GM18498 (cell line): ENCODE results near the gene SH2D3A.
"Not testable (repeated sequence)": the region's sequence is repeated elsewhere in the genome, so short reads cannot be mapped to it uniquely, and the experiment has no call there.

ENCODE experiments used
- ATAC-seq: cut with Tn5 transposase; IDR thresholded peaks from one replicate; pipeline ENCODE4 v1.9.1; 2021; ENCODE audit warnings: mild to moderate bottlenecking, moderate library complexity; ENCODE audit not compliant: unreplicated experiment

SH2D3A gene

GRCh38 chr19:6790194-6791128 lies 23.2 kb upstream of the SH2D3A start:
- ATAC-seq: no peak

DNA sequence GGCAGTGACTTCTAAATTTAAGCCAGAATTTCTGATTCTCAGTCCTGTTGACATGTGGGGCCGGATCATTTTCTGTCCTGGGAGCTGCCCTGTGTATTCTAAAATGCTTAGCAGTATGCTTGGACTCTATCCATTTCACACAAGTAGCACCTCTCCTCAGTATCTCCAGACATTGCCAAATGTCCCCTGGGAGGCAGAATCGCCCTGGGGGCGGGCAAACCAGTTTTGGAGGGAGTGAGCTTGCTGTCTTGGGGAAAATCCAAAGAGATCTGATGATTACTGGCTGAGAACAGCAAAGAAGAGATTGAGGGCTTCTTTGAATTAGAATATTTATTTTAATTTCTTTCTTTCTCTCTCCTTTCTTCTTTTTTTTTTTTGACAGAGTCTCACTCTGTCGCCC lies 21.7 kb upstream of the SH2D3A start:
- ATAC-seq: no peak

GRCh38 chr19:6787393-6787792 lies 20.2 kb upstream of the SH2D3A start:
- ATAC-seq: no peak

GRCh38 chr19:6779206-6779605 lies 12.0 kb upstream of the SH2D3A start:
- ATAC-seq: no peak

DNA sequence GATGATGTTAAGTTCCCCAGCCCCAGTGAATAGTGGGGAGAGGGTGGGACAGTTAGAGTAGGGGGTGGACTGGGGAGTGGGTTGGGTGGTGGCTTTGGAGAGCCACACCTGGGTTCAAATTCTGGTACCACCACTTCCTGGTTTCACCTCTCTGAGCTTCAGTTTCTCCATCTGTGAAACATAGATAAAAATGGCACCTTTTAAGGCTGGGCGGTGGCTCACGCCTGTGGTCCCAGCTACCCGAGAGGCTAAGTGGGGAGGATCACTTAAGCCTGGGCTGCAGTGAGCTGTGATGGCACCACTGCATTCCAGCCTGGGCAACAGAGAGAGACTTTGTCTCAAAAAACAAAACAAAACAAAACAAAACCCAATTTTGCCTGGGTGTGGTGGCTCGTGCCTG lies 11.2 kb upstream of the SH2D3A start:
- no peak for ATAC-seq

GRCh38 chr19:6777434-6777833 lies 10.2 kb upstream of the SH2D3A start:
- no peak for ATAC-seq

GRCh38 chr19:6776999-6777398 lies 9.8 kb upstream of the SH2D3A start:
- ATAC-seq: no peak

DNA sequence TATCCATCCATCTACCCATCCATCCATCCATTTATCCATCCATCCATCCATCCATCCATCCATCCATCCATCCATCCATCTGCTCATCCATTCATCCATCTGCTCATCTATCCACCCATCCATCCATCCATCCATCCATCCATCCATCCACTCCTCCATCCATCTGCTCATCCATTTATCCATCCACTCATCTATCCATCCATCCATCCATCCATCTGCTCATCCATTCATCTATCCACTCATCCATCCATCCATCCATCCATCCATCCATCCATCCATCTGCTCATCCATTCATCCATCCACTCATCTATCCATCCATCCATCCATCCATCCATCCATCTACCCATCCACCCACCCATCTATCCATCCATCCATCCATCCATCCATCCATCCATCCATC lies 8.8 kb upstream of the SH2D3A start:
- not testable (repeated sequence) for ATAC-seq

DNA sequence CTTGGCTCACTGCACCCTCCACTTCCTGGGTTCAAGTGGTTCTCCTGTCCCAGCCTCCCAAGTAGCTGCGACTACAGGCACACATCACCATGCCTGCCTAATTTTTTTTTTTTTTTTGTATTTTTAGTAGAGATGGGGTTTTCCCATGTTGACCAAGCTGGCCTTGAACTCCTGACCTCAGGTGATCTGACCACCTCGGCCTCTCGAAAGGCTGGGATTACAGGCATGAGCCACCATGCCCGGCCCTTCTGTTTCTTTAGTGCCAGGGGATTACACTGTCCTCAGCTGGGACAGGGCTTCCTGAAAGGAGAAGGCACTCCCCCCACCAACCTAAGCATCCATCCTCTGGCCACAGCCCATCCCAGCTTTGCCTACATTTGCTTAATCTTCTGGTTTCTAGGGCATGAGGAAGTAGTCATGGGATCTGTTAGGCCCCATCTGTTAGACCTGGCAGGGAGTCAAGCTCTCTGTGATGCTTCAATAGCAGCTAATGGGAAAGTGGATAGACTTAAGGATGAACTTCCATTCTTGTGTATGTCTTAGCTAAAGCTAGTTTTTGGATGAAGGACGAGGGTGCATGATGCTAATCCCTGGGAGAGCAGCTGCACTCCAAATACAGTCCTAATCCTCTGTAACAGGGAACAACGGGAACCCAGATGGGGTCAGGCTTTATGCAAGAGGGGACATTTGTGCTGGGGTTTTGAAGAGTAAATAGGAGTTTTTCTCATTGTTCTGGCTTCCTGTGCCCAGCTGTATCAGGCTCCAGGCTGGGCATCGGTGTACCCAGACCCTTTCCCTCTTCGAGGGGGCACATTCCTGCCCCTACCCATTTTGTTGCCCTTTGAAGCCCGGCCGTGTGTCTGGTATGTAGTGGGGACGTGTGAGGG lies 7.8 kb upstream of the SH2D3A start:
- ATAC-seq: no peak

- ATAC-seq: peak; percentile 31
Observed at GRCh38 chr19:6773323-6773931, 6.2 kb upstream of the SH2D3A start.

DNA sequence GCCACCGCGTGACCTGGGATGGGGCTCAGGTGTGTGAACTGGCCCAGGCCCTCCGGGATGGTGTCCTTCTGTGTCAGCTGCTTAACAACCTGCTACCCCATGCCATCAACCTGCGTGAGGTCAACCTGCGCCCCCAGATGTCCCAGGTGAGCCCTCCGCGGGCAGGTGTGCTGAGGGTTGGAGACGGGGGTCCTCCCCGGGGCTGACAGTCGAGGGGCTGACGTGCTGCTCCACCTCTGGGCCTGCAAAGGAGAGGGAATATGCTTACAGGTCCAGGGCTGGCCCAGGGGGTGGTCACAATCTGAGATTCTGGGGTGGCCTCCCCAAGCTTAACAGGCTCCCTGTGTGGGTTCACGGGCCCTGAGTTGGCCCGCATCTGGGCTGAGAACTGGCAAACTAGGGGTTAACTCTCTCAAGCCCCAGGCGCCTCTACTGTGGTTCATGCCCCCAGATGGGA lies 5.7 kb upstream of the SH2D3A start:
- ATAC-seq: peak; percentile 12

DNA sequence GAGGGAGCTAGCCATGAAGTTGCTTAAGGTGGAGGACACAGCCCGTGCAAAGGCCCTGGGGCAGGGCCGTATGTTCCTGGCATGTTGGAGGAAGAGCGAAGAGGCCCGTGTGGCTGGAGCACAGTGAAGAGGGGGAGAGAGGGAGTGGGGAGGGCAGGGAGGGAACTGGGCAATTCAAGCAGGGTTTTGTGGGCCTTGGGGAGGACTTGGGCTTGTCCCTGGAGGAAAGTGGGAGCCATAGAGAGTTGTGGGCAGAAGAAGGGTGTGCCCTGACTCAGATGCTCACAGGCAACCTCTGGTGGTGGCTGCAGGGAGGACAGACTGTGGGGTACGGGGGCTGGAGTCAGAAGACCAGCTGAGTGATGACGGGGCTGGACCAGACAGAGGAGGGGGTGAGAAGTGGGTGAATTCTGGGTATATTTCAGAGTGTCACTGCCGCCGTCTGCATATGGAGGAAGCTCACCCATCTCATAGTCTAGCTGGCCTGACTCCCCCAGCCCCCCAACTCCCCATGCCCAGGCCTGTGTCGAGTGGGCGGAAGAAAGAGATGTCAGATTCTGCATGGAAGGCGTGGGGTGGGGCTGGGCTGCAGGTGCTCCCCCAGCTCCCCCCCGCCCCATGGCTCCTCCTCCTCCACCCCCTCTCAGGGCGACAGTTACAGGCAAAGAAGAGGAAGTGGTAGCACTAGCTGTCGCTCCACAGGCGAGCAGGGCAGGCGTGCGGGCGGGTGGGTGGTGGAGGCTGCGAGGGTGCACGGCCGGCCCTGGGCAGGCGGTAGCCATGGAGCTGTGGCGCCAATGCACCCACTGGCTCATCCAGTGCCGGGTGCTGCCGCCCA lies 5.0 kb upstream of the SH2D3A start, which contains the start of gene VAV1:
Gene VAV1 (plus strand): TSS at position 681 of the 838 bp plus-strand sequence. CDS start 100 bp downstream, at position 781.
- ATAC-seq: peak; percentile 47

DNA sequence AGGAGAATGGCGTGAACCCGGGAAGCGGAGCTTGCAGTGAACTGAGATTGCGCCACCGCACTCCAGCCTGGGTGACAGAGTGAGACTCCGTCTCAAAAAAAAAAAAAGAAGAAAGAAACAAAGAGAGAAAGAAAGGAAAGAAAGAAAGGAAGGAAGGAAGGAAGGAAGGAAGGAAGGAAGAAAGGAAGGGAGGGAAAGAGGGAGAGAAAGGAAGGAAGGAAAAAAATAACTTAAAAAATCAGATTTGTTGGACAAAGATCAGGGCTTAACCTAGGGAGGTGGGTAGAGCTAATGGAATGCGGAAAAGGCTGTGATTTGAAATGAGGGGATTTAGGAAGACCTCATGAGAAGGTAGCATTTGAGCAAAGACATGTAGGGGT lies 4.4 kb upstream of the SH2D3A start:
- not testable (repeated sequence) for ATAC-seq

DNA sequence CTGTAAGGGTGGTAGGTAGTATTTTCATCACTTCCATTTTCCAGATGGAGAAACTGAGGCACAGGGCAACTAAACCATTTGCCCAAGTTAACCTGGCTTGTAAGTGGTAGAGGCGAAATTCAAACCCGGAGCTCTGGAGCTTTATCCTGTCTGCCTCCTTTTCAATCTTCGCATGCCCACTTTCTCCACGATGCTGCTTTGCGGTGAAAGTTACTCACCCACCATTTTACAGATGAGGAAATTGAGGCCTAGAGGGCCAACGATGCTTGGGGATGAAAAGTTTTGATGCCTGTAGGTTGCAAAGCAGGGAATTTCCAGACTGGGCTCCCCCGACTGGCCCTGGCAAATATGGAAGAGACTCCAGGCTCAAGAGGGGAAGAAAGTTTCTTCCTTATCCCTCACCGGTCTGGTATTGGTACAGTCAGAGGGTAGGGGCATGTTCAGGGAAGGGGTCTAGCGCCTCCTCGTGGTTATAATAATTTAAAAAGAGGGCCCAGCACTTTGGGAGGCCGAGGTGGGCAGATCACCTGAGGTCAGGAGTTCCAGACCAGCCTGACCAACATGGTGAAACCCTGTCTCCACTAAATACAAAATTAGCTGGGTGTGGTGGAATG lies 1.9 kb upstream of the SH2D3A start:
- ATAC-seq: no peak

GRCh38 chr19:6768236-6768785 lies 1.1 kb upstream of the SH2D3A start:
- no peak for ATAC-seq

DNA sequence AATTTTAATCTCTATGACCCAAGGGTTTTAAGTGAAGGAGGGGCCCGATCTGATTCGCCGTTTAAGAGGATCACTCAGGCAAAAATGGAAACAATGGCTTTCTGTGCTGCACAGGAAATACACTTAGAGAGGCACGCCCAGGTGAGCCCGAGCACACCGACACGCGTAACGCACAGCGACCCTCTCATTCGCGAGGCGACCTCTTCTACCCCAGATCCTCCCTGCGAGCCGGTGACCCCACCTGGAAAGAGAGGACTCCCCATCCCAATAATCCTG lies 216 bp downstream of the SH2D3A start:
- peak; percentile 24 for ATAC-seq

- no peak for ATAC-seq
Observed at GRCh38 chr19:6766357-6767080, 716 bp downstream of the SH2D3A start.

DNA sequence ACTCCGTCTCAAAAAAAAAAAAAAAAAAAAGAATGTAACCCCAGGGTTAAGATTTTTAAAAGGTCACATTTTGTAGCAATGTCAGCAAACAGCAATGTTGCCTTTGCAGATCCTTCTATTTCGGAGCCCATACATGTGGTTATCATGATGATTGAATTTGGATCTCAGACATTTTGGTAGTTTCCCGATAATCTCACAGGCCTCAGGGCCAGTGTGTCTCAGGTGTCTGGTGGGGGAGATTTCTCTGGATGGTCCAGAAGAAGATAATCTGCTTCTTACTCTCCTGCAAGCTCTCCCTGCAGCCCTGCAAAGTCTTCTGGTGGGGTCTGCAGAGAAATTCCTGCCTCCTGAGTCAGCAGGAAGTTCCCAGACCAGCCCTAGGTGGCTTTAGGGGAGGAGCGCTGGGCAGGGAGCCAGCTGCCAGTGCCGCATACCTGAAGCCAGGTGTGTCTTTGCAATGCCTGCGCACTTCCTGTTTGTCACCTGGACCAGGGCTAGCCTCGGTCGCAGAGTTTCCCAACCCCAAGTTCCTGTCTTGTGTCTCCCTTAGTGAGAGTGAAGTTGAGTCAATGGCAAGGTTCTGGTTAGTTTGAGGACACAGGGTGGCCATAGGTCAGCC lies 1.4 kb downstream of the SH2D3A start:
- no peak for ATAC-seq
